Measurements from ENCODE around the gene C15orf62. TPM values are rescaled to one million over a fixed set of nuclear protein-coding genes. Genes with fewer than 3 reads are reported as not detected.

C15orf62 gene
- total RNA-seq, 1 experiment from 2014 or later = 0.72 TPM

GRCh38 chr15:40737048-40737447 is 32.7 kb upstream of the C15orf62 start:
- Mint-ChIP-seq H3K4me1 (peaks cover 43% of the 10 kb centered on the region), H3K4me3 (no peak overlapping the region), H3K9me3 (no peaks in the 10 kb centered on the region), H3K27me3 (ENCODE audit: low read depth) (no peaks in the 10 kb centered on the region), H3K36me3 (peaks cover 29% of the 10 kb centered on the region), H3K27ac (peak overlapping the region; percentile 74; the same call in 1 of the 2 replicates)
- ChIA-PET POLR2A (no interaction called here), CTCF (interaction anchor here (1.1 to 2.9 kb wide), 5 partner anchors 10 to 157 kb away, joined by 3 to 16 read pairs (median 9); partner anchors contain the start of genes GCHFR and VPS18)
- ATAC-seq = no peak
- no peak for TF ChIP-seq USF2 (CRISPR knock-in tag; IDR thresholded peaks at IDR 0.05)
- no peak for TF ChIP-seq JUN (CRISPR knock-in tag; IDR thresholded peaks at IDR 0.05)
- TF ChIP-seq CBFB (CRISPR knock-in tag; IDR thresholded peaks at IDR 0.05; ENCODE audit: low read depth) = no peak
- no peak for TF ChIP-seq CTCF (IDR thresholded peaks at IDR 0.05)
- no peak for TF ChIP-seq ZNF232 (CRISPR knock-in tag; IDR thresholded peaks at IDR 0.05)
- no peak for TF ChIP-seq STAT6 (CRISPR knock-in tag; conservative IDR thresholded peaks at IDR 0.05; ENCODE audit: low read depth)
- no peak for TF ChIP-seq ZBTB43 (CRISPR knock-in tag; IDR thresholded peaks at IDR 0.05)
- no peak for TF ChIP-seq ZNF512 (CRISPR knock-in tag; IDR thresholded peaks at IDR 0.05; ENCODE audit: borderline replicate concordance)
- no peak for TF ChIP-seq ARID4B (CRISPR knock-in tag; IDR thresholded peaks at IDR 0.05; ENCODE audit: borderline replicate concordance)
- TF ChIP-seq ZNF425 (CRISPR knock-in tag; conservative IDR thresholded peaks at IDR 0.05) = no peak
- no peak for TF ChIP-seq ATF3 (CRISPR knock-in tag; conservative IDR thresholded peaks at IDR 0.05)
- no peak for TF ChIP-seq KAT7 (CRISPR knock-in tag; IDR thresholded peaks at IDR 0.05; ENCODE audit: borderline replicate concordance)
- no peak for TF ChIP-seq RORB (CRISPR knock-in tag; IDR thresholded peaks at IDR 0.05)
- TF ChIP-seq ZNF423 (CRISPR knock-in tag; IDR thresholded peaks at IDR 0.05) = no peak
- DNase-seq (ENCODE audit: low spot score) = no peak
